ENCODE results near the gene B2M. TPM values are rescaled to one million over a fixed set of nuclear protein-coding genes. Genes with fewer than 3 reads are reported as not detected.

B2M gene
- total and polyA plus RNA-seq, 2 of the 8 experiments (the other 6 are each of a cell fraction or from before 2014, with no cell fraction given) = 78.9 to 907 TPM

GRCh38 chr15:44663410-44664308, 47.7 kb upstream of the B2M start, which contains the start of gene SPG11 (continued):
- TF ChIP-seq CHD7 (IDR thresholded peaks at IDR 0.05; ENCODE audit: insufficient replicate concordance, low read length) (no peak), POLR2A (IDR thresholded peaks at IDR 0.05; ENCODE audit: control extremely low read depth in 1 of 2, low read depth in 2 of 2, low read length in 2 of 2) (peak; percentile 82 to 92), CREB1 (IDR thresholded peaks at IDR 0.05) (peak; percentile 74), RFX5 (IDR thresholded peaks at IDR 0.05; ENCODE audit: borderline replicate concordance, low read depth, low read length) (peak; percentile 66), CTCF (IDR thresholded peaks at IDR 0.05; ENCODE audit: control extremely low read depth in 1 of 3, insufficient read depth in 1 of 3, low read depth in 1 of 3, low read length in 3 of 3) (peak; percentile 85 to 96 (median 90)), CTBP2 (IDR thresholded peaks at IDR 0.05; ENCODE audit: borderline replicate concordance, insufficient read depth, insufficient read length, low read length) (no peak), SP2 (IDR thresholded peaks at IDR 0.05; ENCODE audit: low read length) (no peak)

Measured in H1 (cell line).